ENCODE results near the gene STOM. TPM values are rescaled to one million over a fixed set of nuclear protein-coding genes. Genes with fewer than 3 reads are reported as not detected.

STOM gene, protein sequence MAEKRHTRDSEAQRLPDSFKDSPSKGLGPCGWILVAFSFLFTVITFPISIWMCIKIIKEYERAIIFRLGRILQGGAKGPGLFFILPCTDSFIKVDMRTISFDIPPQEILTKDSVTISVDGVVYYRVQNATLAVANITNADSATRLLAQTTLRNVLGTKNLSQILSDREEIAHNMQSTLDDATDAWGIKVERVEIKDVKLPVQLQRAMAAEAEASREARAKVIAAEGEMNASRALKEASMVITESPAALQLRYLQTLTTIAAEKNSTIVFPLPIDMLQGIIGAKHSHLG
- 87.2 and 99.7 TPM in 2 replicates for total RNA-seq

DNA sequence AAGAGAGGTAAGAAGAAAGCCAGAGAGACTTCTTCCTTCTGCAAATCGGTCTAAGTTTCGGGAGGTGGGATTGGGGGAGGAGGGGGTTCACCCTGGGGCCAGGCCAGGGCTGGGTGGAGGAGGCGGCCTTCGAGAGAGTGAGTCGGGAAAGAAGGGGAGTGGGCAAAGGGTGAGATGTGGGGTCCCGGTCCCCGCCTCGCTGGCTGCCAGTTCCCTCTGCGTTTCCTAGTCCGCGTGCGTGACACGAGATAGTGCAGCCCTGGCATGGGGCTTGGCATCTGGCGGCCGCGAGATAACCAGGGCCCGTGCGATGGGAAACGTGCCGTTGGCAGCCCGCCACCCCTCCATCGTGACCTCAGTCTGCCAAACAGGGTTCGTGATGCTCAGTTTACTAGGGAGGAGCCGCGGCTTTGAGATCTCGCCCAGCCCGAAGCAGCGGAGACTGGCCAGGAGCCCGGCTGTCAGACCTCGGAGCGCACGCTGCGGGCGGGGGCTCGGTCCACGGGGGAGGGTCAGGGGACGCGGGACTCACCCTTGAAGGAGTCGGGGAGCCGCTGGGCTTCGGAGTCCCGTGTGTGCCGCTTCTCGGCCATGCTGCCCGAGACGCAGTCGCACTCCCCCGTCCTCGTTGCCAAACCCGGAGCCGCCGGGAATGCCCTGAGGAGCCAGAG lies at the start of gene STOM:
Gene STOM (minus strand): TSS at position 656 of the 671 bp plus-strand sequence. CDS start 63 bp downstream, at position 593.

Other genes starting within 250 kb of the STOM start
- gene RAB14, start 168.4 kb downstream of the STOM start, total RNA-seq = 21.5 and 24.1 TPM in 2 replicates
- 106 and 270 TPM in 2 replicates for gene GSN, start 102.1 kb downstream of the STOM start, total RNA-seq
- gene GGTA1, start 129.6 kb upstream of the STOM start, total RNA-seq = not detected in 2 replicates